HG02970 (cell line): ENCODE measurements around the gene STAB1.

Experiments
- ATAC-seq: cut with Tn5 transposase; IDR thresholded peaks from one replicate; pipeline ENCODE4 v1.9.1; 2021; ENCODE audit warnings: mild to moderate bottlenecking, moderate library complexity, moderate number of reproducible peaks; ENCODE audit not compliant: unreplicated experiment, low FRiP score

The STAB1 gene

DNA sequence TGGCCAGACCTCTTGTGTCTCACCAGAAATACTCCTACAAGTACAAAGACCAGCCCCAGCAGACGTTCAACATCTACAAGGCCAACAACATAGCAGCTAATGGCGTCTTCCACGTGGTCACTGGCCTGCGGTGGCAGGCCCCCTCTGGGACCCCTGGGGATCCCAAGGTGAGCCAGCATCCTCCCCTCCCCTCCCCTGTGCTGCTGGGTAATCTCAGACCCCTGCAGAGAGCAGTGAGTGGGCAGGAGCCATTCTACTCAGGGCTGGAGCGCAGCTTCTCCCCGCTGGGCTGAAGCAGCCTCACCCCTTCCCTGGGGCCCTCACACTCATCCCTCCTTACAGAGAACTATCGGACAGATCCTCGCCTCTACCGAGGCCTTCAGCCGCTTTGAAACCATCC, 9.8 kb downstream of the STAB1 start:
- no peak for ATAC-seq

DNA sequence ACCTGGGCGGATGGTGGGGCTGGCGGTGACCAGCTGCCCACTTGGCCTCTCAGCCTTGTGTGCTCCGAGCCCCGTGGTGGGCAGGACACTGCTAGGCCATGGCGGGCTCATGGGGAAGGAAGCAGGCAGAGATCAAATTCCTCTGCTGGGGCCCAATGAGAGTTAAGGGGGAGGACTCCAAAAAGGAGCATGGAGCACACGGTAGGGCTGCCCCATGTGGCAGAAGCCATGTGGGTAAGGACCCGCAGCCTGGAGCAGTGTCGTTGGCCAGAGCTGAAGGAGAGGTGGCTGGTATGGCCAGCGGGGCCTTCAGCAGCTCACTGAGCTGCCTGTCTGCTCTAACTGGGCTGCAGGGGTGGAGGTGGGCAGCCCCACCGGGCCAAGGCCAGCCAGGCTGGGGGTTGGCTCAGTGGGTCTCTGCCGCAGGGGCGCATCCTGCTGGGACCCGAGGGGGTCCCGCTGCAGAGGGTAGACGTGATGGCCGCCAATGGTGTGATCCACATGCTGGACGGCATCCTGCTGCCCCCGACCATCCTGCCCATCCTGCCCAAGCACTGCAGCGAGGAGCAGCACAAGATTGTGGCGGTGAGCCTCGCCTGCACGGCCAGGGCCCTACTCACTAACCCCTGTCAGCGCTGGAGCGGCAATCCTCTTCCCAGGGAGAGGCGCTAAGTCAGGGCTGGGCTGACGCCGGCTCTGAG, 11.3 kb downstream of the STAB1 start:
- no peak for ATAC-seq

DNA sequence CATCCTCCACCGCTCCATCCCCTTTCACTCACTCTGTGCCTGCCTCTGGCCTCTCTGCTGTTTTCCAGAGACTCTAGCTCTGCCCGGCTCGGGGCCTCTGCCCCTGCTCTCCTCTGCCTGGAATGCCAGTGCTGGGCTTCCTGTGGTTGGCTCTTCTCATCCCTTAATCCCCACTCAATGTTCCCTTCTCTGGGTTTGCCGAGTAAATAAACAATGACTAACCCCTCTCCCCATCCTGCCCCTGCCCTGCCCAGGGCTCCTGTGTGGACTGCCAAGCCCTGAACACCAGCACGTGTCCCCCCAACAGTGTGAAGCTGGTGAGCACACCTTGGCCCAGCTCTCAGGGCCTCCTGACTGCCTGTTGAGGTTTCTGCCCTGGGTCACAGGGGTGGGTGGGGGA, 12.2 kb downstream of the STAB1 start:
- no peak for ATAC-seq

DNA sequence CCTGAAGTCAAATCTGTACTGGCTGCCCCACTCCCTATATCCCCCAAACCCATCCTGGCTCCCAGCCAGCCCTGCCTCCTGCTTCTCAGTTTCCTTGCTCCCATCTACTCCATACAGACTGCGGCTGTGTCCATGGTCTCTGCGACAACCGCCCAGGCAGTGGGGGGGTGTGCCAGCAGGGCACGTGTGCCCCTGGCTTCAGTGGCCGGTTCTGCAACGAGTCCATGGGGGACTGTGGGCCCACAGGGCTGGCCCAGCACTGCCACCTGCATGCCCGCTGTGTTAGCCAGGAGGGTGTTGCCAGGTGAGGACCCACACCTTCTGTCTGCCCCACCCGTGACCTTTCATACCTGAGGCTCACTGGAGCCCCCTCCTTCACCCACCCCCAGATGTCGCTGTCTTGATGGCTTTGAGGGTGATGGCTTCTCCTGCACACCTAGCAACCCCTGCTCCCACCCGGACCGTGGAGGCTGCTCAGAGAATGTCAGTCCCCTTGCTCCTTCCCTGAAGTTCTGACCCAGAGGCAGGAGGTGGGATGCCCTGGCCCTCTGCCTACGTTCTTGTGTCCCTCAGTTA, 14.7 kb downstream of the STAB1 start:
- ATAC-seq, result no peak

DNA sequence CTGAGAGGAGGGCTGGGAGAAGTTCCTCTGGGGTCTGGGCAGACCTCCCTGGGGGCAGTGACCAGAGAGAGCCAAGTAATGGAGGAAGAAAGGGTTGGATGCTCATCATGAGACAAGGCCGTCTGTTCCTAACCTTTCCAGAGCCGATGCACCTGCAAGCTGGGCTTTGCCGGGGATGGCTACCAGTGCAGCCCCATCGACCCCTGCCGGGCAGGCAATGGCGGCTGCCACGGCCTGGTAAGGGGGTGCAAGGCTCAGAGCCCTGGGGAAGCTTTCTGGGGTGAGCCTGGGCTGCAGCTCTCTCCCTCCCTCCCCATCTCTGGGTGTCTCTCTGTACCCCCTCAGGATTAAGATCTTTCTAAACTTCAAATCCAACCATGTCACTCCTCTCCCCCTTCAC, 16.4 kb downstream of the STAB1 start:
- no peak for ATAC-seq

DNA sequence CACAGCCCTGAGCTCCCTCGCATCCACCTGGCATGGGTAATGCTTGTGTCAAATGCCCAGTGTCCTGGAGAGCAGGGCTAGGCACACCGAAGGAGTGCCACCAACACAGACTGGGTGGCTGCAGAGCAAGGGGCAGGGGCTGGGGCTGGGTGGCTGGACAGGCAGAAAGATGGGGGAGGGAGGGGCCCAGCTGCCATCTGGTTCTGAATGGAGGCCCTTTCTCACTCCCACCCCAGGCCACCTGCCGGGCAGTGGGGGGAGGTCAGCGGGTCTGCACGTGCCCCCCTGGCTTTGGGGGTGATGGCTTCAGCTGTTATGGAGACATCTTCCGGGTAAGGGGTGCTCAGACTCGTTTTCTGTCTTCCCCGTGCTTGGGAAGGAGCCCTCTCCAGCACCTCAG, 17.0 kb downstream of the STAB1 start:
- ATAC-seq, result no peak

DNA sequence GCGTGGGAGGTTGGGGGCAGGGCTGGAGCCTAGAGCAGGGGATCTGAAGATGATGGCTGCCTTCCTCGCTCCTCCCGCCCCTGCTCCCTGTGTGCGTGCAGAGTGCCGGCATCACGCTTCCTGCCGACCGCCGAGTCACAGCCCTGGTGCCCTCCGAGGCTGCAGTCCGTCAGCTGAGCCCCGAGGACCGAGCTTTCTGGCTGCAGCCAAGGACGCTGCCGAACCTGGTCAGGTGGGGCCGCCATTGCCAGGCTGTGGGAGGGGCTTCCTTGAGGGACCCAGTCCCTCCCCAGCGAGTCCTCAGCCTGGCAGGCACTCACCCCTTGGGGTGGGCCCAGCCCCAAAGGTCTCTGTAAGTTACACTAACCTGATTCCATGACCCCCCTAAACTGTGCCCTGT, 17.6 kb downstream of the STAB1 start:
- ATAC-seq, result no peak

DNA sequence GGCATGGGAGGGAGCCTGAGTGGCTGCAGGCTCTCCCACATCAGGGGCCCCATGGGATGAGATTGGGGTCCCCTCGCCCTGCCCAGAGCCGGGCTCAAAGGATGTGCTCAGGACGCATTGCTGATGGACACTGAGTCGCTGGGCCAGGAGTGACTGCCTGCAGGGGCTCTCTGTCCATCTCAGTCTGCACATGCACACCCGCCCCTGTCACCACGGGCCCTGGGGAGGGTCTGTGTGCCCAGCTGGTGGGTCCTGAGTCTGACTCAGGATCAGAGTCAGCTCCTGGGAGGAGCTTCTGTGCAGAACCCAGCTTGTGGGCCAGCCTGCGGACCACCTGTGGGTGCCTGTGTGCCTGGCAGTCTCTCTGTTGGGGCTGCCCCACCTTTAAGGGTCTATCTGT, 18.1 kb downstream of the STAB1 start:
- no peak for ATAC-seq

DNA sequence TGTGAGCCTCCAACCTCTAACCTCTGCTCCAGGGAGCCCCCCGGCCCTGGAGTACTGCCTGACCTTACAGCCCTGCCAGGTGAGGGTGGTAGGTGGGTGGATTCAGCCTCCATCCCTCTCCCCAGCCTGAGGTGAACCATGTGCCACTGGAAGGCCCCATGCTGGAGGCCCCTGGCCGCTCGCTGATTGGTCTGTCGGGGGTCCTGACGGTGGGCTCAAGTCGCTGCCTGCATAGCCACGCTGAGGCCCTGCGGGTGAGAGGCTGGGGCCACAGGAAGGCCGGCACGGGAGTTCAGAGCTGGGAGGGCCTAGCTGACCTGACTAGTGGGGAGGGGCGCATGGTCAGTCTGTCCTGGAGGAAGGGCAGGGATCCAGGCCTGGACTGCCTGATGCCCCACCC, 19.4 kb downstream of the STAB1 start:
- no peak for ATAC-seq

DNA sequence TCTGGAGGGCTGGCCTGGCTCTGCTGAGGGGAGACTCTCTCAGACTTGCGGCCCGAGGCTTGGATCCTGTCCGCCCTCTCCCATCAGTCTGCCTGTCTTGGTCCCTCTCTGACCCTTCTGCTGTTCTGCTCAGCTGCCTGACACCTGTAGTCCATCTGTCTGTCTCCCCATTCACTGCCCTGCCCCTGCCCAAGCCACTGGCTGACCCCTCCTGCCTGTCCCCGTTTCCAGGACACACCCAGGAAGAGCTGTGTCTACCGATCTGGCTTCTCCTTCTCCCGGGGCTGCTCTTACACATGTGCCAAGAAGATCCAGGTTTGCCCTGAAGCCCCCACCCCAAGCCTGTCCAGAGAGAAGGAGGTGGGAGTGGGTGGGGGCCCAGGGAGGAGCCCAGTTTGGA, 20.1 kb downstream of the STAB1 start:
- ATAC-seq, result no peak

DNA sequence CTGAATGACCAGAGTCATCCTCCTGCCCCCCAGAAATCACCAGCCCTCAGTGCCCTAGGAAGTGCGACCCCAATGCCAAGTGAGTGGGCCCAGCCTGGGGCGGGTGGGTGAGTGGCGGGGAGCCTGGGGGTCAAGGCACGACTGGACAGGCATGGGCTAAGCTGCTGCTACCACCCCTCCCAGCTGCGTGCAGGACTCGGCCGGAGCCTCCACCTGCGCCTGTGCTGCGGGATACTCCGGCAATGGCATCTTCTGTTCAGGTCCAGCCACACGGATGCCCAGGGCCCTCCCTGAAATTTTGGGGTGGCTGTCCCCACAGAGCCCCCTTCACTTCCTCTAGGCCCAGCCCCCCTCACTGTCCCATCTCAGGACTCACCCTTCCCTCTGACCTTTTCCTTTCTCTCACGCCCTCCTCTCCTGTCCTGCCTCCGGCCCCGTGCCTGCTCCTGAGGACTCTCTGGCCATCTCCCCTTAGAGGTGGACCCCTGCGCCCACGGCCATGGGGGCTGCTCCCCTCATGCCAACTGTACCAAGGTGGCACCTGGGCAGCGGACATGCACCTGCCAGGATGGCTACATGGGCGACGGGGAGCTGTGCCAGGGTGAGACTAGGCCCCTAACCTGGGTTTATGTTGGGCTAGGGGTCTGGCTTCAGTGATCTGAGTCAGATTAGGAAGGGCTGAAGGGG, 21.5 kb downstream of the STAB1 start:
- no peak for ATAC-seq

DNA sequence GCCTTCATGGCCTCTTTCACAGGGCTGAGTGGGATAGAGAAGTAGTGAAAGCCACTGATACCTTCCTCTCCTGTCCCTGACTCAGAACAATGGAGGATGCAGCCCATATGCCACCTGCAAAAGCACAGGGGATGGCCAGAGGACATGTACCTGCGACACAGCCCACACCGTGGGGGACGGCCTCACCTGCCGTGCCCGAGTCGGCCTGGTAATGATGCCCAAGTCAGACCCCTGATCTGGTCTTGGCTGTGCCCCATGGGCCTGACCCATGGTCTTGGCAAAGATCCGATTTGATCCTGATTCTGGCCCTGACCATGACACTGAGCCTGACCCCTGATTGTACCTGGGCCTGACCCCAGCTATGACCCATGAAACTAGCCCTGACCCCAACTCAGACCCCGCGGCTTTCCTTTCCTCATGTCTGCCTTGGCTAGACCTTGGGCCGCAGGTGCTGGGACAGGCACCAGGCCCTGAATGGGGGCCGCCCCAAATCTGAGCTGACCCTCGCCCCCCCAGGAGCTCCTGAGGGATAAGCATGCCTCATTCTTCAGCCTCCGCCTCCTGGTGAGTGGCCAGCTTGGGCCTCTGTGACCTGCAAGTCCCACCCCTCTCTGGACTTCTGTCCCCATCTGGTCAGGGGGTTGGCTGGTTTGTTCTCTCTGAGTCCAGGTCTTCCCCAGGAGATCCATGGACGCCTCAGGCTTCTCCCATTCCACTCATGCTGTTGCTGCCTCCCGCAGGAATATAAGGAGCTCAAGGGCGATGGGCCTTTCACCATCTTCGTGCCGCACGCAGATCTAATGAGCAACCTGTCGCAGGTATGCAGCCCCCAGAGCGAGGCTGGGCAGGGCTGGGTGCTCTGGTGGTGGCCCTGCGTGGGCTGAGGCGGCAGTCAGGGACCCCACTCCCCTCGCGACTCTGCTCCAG, 22.9 kb downstream of the STAB1 start:
- no peak for ATAC-seq

DNA sequence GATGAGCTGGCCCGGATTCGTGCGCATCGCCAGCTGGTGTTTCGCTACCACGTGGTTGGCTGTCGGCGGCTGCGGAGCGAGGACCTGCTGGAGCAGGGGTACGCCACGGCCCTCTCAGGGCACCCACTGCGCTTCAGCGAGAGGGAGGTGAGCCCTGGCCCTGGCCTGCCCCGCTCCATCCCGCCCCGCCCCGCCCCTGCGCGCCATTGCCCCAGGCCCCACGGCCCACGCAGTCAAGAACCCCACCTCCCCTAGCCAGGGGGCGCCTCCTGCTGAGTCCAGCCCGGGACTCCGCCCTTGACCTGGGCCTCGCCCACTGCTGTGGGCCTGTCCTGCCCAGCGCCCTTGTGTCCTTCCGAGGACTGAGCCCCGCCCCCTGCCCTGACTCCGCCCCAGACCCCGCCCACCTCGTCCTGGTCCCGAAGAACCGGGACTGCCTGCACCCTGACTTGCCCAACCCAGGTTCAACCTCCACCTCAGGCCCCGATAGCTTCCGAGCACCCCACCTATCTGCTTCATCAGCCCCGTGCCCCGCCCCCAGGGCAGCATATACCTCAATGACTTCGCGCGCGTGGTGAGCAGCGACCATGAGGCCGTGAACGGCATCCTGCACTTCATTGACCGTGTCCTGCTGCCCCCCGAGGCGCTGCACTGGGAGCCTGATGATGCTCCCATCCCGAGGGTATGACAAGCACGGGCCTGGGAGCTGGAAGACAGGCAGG, 23.7 kb downstream of the STAB1 start:
- no peak for ATAC-seq

DNA sequence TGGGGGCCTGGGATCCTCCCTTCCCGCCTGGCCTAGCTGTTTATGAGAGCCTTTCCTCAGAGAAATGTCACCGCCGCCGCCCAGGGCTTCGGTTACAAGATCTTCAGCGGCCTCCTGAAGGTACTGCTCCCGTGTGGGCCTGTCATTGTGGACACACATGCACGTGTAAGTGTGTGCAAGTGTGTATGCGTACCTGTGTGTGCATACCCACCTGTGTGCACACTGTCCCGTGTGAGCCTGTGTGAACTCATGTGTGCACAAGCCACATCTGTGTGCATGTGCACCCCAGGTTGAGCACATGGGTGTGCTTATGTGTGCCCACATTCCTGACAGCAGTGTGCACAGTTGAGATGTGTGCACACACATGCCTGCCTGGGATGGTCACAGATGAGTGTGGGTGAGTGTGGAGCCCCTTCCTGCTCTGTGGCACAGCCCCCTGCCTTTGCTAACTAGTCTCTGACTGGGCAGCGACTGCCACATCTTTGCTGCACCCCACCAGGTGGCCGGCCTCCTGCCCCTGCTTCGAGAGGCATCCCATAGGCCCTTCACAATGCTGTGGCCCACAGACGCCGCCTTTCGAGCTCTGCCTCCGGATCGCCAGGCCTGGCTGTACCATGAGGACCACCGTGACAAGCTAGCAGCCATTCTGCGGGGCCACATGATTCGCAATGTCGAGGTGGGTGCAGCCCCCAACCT, 24.5 kb downstream of the STAB1 start:
- ATAC-seq, result no peak

DNA sequence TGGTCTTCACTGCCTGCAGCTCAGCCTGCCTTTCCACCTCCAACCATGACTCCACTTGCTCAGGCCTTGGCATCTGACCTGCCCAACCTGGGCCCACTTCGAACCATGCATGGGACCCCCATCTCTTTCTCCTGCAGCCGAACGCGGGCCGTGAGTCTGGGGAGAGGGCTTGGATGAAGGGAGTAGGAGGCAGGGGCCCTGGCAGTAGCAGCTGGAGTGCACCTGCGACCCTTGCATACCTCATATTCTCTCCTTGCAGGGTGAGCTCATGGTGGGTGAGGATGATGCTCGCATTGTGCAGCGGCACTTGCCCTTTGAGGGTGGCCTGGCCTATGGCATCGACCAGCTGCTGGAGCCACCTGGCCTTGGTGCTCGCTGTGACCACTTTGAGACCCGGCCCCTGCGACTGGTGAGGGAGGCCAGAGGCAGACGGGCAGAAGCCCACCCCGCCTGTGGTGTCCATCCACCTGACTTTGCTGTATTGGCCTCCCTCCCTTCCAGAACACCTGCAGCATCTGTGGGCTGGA, 25.1 kb downstream of the STAB1 start:
- ATAC-seq, result no peak

DNA sequence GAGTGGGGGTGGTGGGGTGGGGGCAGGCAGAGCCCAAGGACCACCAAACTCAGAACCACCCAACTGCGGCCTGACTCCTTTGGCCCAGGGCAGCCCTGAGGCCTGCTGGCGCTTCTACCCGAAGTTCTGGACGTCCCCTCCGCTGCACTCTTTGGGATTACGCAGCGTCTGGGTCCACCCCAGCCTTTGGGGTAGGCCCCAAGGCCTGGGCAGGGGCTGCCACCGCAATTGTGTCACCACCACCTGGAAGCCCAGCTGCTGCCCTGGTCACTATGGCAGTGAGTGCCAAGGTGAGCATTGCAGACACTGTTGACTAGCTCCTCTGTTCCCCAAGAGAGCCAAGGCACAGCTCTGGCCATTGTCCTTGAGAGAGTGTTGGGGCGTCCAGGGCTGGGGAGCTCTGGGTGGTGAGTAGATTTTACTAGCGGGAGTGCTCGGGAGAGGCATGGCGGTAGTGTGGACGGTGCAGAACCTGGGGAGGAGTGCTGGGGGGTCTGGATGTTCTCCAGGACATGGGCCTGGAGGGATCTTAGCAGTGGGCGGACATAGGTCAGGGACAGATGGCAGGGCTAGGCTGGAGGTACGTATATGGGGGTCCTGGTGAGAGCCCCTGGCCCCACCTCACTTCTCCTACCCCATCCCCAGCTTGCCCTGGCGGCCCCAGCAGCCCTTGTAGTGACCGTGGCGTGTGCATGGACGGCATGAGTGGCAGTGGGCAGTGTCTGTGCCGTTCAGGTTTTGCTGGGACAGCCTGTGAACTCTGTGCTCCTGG, 25.8 kb downstream of the STAB1 start:
- ATAC-seq, result no peak

DNA sequence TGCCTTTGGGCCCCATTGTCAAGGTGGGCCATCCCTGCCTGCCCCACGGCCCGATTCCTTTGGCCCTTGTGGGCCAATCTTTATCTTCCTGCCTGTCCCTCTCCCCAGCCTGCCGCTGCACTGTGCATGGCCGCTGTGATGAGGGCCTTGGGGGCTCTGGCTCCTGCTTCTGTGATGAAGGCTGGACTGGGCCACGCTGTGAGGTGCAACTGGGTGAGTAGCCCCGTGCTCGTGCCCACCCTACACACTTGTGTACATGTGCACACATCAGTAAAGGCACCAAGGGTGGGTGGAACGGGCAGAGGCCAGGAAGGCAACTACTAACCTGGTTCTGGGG, 26.3 kb downstream of the STAB1 start:
- ATAC-seq, result no peak

DNA sequence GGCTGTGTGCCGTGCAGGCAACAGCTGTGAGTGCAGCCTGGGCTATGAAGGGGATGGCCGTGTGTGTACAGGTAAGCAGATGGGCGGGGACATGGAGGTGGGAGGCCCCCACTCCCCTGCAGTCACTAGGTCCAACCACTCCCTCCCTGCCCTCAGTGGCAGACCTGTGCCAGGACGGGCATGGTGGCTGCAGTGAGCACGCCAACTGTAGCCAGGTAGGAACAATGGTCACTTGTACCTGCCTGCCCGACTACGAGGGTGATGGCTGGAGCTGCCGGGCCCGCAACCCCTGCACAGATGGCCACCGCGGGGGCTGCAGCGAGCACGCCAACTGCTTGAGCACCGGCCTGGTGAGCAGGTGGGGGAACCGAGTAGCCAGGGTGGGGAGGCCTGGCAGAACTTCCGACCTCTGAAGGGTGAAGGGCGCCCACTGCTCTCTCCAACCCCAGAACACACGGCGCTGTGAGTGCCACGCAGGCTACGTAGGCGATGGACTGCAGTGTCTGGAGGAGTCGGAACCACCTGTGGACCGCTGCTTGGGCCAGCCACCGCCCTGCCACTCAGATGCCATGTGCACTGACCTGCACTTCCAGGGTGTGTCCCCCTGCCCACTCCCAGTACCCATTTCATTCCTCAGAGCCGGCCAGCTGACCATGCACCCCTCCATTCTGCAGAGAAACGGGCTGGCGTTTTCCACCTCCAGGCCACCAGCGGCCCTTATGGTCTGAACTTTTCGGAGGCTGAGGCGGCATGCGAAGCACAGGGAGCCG, 26.9 kb downstream of the STAB1 start:
- no peak for ATAC-seq
